HG03280 (cell line): ENCODE data around the gene GIGYF2.

Experiments used
- ATAC-seq: cut with Tn5 transposase; IDR thresholded peaks from one replicate; pipeline ENCODE4 v1.9.1; 2021; ENCODE audit warnings: mild to moderate bottlenecking, moderate library complexity; ENCODE audit not compliant: unreplicated experiment

GIGYF2 gene

GRCh38 chr2:232859385-232859916 lies 162.3 kb downstream of the GIGYF2 start:
- ATAC-seq = no peak

GRCh38 chr2:232860593-232861241 lies 163.6 kb downstream of the GIGYF2 start:
- no peak for ATAC-seq

- no peak for ATAC-seq
Observed at GRCh38 chr2:232861353-232861752, 164.2 kb downstream of the GIGYF2 start.

- no peak for ATAC-seq
Observed at GRCh38 chr2:232863996-232864395, 166.9 kb downstream of the GIGYF2 start.

GRCh38 chr2:232865165-232865564 lies 168.0 kb downstream of the GIGYF2 start:
- no peak for ATAC-seq

- ATAC-seq = no peak
Observed at GRCh38 chr2:232866104-232866503, 169.0 kb downstream of the GIGYF2 start.

- no peak for ATAC-seq
Observed at GRCh38 chr2:232869138-232870017, 172.2 kb downstream of the GIGYF2 start.

GRCh38 chr2:232870018-232870765 lies 173.1 kb downstream of the GIGYF2 start, which contains the start of gene SNORC:
Gene SNORC, plus strand, starts transcription at chr2:232870264. Its CDS starts 78 bp downstream, at chr2:232870342.
- ATAC-seq = no peak

GRCh38 chr2:232870766-232871371 lies 173.7 kb downstream of the GIGYF2 start:
- no peak for ATAC-seq

GRCh38 chr2:232871418-232871834 lies 174.3 kb downstream of the GIGYF2 start:
- no peak for ATAC-seq

GRCh38 chr2:232871835-232872736 lies 175.0 kb downstream of the GIGYF2 start:
- ATAC-seq = no peak

GRCh38 chr2:232872826-232873225 lies 175.7 kb downstream of the GIGYF2 start:
- no peak for ATAC-seq

GRCh38 chr2:232873292-232873908 lies 176.3 kb downstream of the GIGYF2 start:
- no peak for ATAC-seq

GRCh38 chr2:232873909-232874641 lies 176.9 kb downstream of the GIGYF2 start:
- no peak for ATAC-seq

- ATAC-seq = no peak
Observed at GRCh38 chr2:232874677-232875223, 177.6 kb downstream of the GIGYF2 start.

GRCh38 chr2:232875256-232876121 lies 178.4 kb downstream of the GIGYF2 start:
- no peak for ATAC-seq
